T-helper 2 cell treated with Interferon-gamma antibody and Interleukin-4, amounts not matched to agents 100 ng/mL and 5 ng/mL, for 36 hours (primary cell): ENCODE measurements around the gene LEMD3. TPM values are rescaled to one million over a fixed set of nuclear protein-coding genes. Genes with fewer than 3 reads are reported as not detected.

Experiments used
- intact Hi-C: fragments of 100-400 bp; cut with micrococcal nuclease; formaldehyde crosslinking; loops from one replicate; pipeline ENCODE4 v1.15.1; 2023
- total RNA-seq: library from RNA; stranded (reverse); gene quantifications from 2 replicates; pipeline ENCODE4 v1.2.3, GENCODE V29; 2022

The LEMD3 gene
- total RNA-seq, result 32.1 and 34.3 TPM in 2 replicates

GRCh38 chr12:65169320-65170208 lies at the start of gene LEMD3:
Gene LEMD3, plus strand, starts transcription at chr12:65169583. Its CDS starts 14 bp downstream, at chr12:65169597.
- intact Hi-C loops, result loop anchor here (1.0 to 10.0 kb wide), 10 partner anchors 13 to 1133 kb away; partner anchors contain the start of genes HELB, LLPH, RASSF3 and WIF1

DNA sequence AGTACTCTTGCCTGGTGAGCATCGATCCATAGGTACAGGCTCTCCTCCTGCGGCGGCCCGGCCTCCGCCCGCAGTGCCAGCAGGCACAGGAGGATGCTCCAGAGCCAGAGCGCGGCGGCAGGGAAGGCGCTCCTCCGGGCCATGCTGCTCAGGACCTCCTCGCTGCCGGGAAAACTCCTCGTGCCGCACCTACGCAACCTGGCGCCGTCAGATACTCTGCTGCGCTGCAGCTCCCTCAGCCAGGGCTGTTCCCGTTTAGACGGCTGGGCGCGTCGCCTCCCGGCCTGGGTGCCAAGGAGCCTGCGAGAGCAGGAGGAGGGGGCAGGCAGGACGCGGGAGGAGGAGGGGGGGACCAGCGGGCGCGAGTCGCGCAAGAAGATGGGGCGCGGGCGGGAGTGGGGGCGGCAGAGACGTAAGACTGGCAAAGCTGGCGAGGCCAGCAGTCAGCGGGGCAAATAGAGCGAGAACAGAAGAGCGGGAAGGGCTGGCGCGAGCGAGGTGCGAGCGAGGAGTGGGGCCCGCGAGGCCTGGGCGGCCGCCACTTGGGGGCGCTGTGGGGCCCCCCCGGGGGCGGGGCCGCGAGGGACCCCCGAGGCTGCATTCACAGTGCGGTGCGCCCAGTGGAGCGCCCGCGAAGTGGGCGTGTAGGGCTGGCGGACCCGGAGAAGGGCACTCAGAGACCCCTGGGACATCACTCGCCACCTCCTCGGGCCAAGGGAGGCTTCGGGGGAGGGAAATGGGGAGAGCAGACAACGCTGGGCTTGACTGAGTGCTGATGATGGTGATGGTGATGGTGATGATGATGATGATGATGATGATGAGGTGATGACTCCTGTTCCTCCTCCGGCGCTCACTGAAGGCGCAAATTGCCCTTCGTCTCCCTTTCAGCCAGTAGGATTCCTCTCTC lies 48.1 kb upstream of the LEMD3 start, which contains the start of gene WIF1:
Gene WIF1 (minus strand): TSS at position 257 of the 907 bp plus-strand sequence. CDS start 114 bp downstream, at position 143.
- intact Hi-C loops, result loop anchor here (5.0 kb wide), 2 partner anchors 46 to 111 kb away; partner anchors contain the start of gene LEMD3

GRCh38 chr12:65121956-65122469 lies 47.4 kb upstream of the LEMD3 start:
- intact Hi-C loops, result loop anchor here (5.0 kb wide), 2 partner anchors 45 to 110 kb away; partner anchors contain the start of gene LEMD3

GRCh38 chr12:65122703-65123102 lies 46.7 kb upstream of the LEMD3 start:
- intact Hi-C loops, result loop anchor here (1.0 to 5.0 kb wide), 4 partner anchors 45 to 326 kb away; partner anchors contain the start of gene LEMD3

- intact Hi-C loops, result loop anchor here (1.0 to 5.0 kb wide), 4 partner anchors 44 to 327 kb away; partner anchors contain the start of gene LEMD3
These were observed 45.8 kb upstream of the LEMD3 start for GRCh38 chr12:65123435-65124063.

- intact Hi-C loops, result no loop called here
These were observed 44.1 kb upstream of the LEMD3 start for GRCh38 chr12:65125247-65125646.

DNA sequence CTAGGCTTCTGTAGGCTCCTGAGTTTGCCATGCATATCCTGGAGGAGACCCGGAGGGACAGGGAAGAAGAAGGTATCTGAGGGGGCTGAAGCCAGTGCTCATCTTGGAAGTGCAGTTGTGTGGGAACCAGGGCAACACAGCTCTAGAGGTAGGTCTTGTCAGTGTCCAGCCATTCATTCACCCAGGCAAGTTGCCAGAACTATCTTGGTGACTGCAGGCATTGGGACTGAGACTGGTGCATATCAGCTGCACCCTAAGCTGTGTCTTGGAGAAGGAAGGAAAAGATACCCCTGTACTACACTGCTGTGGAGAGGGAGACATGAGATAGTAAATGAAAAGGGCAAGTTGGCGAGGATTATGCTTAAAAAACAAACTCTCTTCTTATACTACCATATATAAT lies 43.4 kb upstream of the LEMD3 start:
- intact Hi-C loops, result no loop called here

DNA sequence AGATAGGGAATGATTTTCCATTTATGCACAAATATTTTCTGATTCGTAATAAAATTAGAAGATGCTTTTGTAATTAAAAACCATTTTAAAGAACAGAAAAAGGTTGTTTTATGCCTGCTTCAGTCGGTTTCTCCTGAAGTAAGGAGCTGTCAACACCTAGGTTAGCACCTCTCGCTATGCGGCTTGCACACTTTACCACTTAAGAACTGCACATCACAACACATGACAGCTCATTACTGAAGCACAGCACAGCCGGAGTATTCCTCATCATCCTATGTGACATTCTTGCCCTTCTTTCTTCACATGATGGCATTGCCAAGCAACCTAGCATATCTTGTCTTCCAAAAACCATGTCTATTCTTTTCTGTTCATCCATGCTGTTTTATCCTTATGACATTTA lies 42.9 kb upstream of the LEMD3 start:
- intact Hi-C loops, result no loop called here

- intact Hi-C loops, result no loop called here
These were observed 35.5 kb upstream of the LEMD3 start for GRCh38 chr12:65133879-65134278.

DNA sequence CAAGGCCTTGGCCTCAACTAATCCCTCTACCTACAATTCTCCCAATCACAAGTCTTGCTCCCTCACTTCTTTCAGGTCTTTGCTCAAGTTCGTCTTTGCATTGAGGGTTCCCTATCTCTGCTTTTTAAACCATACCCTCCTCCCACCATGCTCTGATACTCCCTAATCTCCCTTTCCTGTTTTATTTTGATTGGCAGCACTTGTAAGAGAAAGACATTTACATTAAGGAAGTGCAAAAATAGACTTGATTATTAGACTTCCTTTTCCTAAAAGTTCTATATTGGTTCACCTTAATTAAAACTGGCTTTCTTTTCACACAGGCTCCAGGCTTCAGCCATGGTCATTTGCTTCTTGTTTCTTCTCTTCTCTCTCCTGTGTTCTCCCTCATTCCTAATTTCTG lies 30.0 kb upstream of the LEMD3 start:
- intact Hi-C loops, result no loop called here

- intact Hi-C loops, result no loop called here
These were observed 28.6 kb upstream of the LEMD3 start for GRCh38 chr12:65140738-65141137.

- intact Hi-C loops, result no loop called here
These were observed 22.0 kb upstream of the LEMD3 start for GRCh38 chr12:65147312-65147905.

DNA sequence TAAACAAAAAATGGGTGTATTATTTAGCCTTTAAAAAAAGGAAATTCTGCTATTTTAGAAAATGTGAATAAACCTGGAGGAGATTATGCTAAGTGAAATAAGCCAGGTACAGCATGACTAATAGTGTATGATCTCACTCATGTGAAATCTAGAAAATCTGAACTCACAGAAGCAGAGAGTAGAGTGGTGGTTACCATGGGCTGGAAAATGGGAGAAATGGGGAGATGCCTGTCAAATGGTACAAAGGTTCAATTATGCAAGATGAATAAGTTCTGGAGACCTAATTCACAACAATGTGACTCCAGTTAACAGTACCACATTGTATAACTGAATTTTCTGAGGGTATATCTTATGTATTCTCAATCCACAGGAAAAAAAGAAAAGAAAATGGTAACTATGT lies 17.4 kb upstream of the LEMD3 start:
- intact Hi-C loops, result no loop called here

DNA sequence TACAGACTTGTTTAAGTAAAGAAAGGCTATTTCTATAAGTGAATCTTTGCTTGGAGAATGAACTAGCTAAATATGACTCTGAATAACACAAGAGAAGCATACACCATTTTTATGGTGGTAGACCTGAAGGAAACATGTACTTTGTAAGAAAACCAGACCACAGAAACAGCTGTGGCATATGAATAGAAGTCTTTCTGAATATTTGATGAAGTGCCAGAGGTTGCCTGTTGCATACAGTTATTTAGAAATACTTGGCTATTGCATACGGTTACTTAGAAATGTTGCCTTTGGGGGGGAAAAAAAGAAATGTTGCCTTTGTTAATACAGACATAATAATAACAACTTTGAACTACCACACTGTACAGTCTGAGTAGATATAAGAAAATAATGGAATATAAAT lies 16.8 kb upstream of the LEMD3 start:
- intact Hi-C loops, result no loop called here

GRCh38 chr12:65155784-65156183 lies 13.6 kb upstream of the LEMD3 start:
- intact Hi-C loops, result loop anchor here (1.0 kb wide), 1 partner anchor 14 kb away; the partner anchor contains the start of gene LEMD3

GRCh38 chr12:65156366-65156841 lies 13.0 kb upstream of the LEMD3 start:
- intact Hi-C loops, result loop anchor here (1.0 kb wide), 1 partner anchor 13 kb away; the partner anchor contains the start of gene LEMD3

DNA sequence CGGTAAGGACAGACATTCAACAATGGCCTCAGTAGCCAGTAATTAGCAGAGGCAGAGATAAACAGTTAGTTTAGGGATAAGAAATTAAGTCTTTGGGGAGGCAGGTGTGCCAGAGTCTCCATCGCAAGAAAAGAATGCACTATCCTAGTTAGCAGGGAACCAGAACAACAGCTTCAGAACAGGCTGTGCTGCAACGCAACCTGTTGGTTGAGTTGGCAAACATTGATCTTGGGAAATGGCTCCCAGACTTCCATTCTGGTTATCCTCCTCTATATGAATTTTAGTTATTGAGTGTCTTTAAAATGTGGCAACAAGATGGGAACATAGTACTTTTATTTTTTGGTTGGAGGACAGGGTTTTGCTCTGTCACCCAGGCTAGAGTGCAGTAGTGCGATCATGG lies 12.3 kb upstream of the LEMD3 start:
- intact Hi-C loops, result no loop called here

GRCh38 chr12:65162609-65163008 lies 6.8 kb upstream of the LEMD3 start:
- intact Hi-C loops, result loop anchor here (10.0 kb wide), 1 partner anchor 972 kb away; the partner anchor contains the start of gene LLPH

- intact Hi-C loops, result loop anchor here (10.0 kb wide), 1 partner anchor 971 kb away; the partner anchor contains the start of gene LLPH
These were observed 5.1 kb upstream of the LEMD3 start for GRCh38 chr12:65164244-65164643.

- intact Hi-C loops, result loop anchor here (5.0 to 10.0 kb wide), 3 partner anchors 42 to 970 kb away; partner anchors contain the start of genes LLPH, RASSF3 and WIF1
These were observed 4.6 kb upstream of the LEMD3 start for GRCh38 chr12:65164774-65165173.
